Activated B cell treated with CpG ODN at 0.5 μM for 24 hours (primary cell): Measurements from ENCODE around the gene AUTS2. TPM values are rescaled to one million over a fixed set of nuclear protein-coding genes. Genes with fewer than 3 reads are reported as not detected.

Experiments used
- ATAC-seq: fragments of 200-7000 bp; cut with Tn5 transposase; one replicate; pipeline ENCODE4 v1.10.0; 2021; ENCODE audit warnings: low read depth, mild to moderate bottlenecking, moderate library complexity
- CTCF ChIA-PET: fragments of 350-600 bp; sonication (Branson Sonifier 250); formaldehyde crosslinking; loops from one replicate; lab custom pipeline; 2021; ENCODE audit warnings: antibody characterized with exemption; lab: Charles Lee
- POLR2A ChIA-PET: fragments of 350-600 bp; sonication (Branson Sonifier 250); formaldehyde crosslinking; loops from one replicate; lab custom pipeline; 2021; ENCODE audit warnings: antibody characterized with exemption; lab: Charles Lee
- DNase-seq: peaks from one replicate; pipeline ENCODE4 v3.0.0; 2022
- H3K27ac Mint-ChIP-seq: one replicate; pipeline ENCODE4 v1.8.0; 2020; ENCODE audit warnings: mixed read lengths
- H3K27me3 Mint-ChIP-seq: one replicate; pipeline ENCODE4 v1.8.0; 2021; ENCODE audit warnings: mixed read lengths
- H3K36me3 Mint-ChIP-seq: one replicate; pipeline ENCODE4 v1.8.0; 2021; ENCODE audit warnings: low read depth, mixed read lengths
- H3K4me1 Mint-ChIP-seq: one replicate; pipeline ENCODE4 v1.8.0; 2021; ENCODE audit warnings: mixed read lengths
- H3K4me3 Mint-ChIP-seq: one replicate; pipeline ENCODE4 v1.8.0; 2020; ENCODE audit warnings: mild to moderate bottlenecking, mixed read lengths
- H3K9me3 Mint-ChIP-seq: one replicate; pipeline ENCODE4 v1.8.0; 2020; ENCODE audit warnings: mixed read lengths
- CTCF ChIP-seq: fragments of 200-600 bp; IDR thresholded peaks from one replicate; pipeline ENCODE4 v1.8.0; 2022; ENCODE audit warnings: antibody characterized with exemption, mild to moderate bottlenecking
- intact Hi-C: fragments of 100-400 bp; cut with micrococcal nuclease; formaldehyde crosslinking; loops from one replicate; pipeline ENCODE4 v1.15.1; 2024
- total RNA-seq: library from RNA; stranded (reverse); gene quantifications from 2 replicates; pipeline ENCODE4 v1.2.3, GENCODE V29; 2022

AUTS2 gene
- total RNA-seq, 1 donor from 2014 or later: 15.9 TPM

- no peaks in the 10 kb centered on the region for H3K27me3 Mint-ChIP-seq
- DNase-seq (no peak), ATAC-seq (no peak)
- H3K36me3 Mint-ChIP-seq: no peaks in the 10 kb centered on the region
- ChIA-PET POLR2A (no interaction called here), CTCF (no interaction called here)
- H3K4me3 Mint-ChIP-seq: no peak overlapping the region
- H3K9me3 Mint-ChIP-seq: no peaks in the 10 kb centered on the region
- TF ChIP-seq CTCF: no peak
- intact Hi-C loops: no loop called here
- peaks cover under 1% of the 10 kb centered on the region for H3K4me1 Mint-ChIP-seq
- H3K27ac Mint-ChIP-seq: no peak overlapping the region
Observed at GRCh38 chr7:69624435-69625230, 26.4 kb downstream of the AUTS2 start.

- POLR2A ChIA-PET: no interaction called here
- Mint-ChIP-seq H3K36me3 (no peaks in the 10 kb centered on the region), H3K9me3 (no peaks in the 10 kb centered on the region), H3K27me3 (no peaks in the 10 kb centered on the region), H3K27ac (no peak overlapping the region), H3K4me1 (no peaks in the 10 kb centered on the region), H3K4me3 (no peak overlapping the region)
- no peak for TF ChIP-seq CTCF
- DNase-seq (no peak), ATAC-seq (no peak)
- CTCF ChIA-PET: no interaction called here
- intact Hi-C loops: no loop called here
Observed at GRCh38 chr7:69625238-69625637, 27.0 kb downstream of the AUTS2 start.

GRCh38 chr7:69625798-69626197 is 27.5 kb downstream of the AUTS2 start:
- POLR2A ChIA-PET: no interaction called here
- H3K4me3 Mint-ChIP-seq: no peak overlapping the region
- no peak for TF ChIP-seq CTCF
- H3K9me3 Mint-ChIP-seq: no peaks in the 10 kb centered on the region
- CTCF ChIA-PET: no interaction called here
- H3K27me3 Mint-ChIP-seq: no peaks in the 10 kb centered on the region
- H3K36me3 Mint-ChIP-seq: no peaks in the 10 kb centered on the region
- peaks cover under 1% of the 10 kb centered on the region for H3K4me1 Mint-ChIP-seq
- intact Hi-C loops: no loop called here
- DNase-seq: no peak
- ATAC-seq: no peak
- no peak overlapping the region for H3K27ac Mint-ChIP-seq

GRCh38 chr7:69630292-69630691 is 32.0 kb downstream of the AUTS2 start:
- DNase-seq: no peak
- H3K4me1 Mint-ChIP-seq: peaks cover 4% of the 10 kb centered on the region
- H3K4me3 Mint-ChIP-seq: no peak overlapping the region
- intact Hi-C loops: no loop called here
- H3K27ac Mint-ChIP-seq: no peak overlapping the region
- no peak for ATAC-seq
- no peak for TF ChIP-seq CTCF
- ChIA-PET CTCF (no interaction called here), POLR2A (no interaction called here)
- H3K27me3 Mint-ChIP-seq: no peaks in the 10 kb centered on the region
- no peaks in the 10 kb centered on the region for H3K9me3 Mint-ChIP-seq
- H3K36me3 Mint-ChIP-seq: no peaks in the 10 kb centered on the region

- TF ChIP-seq CTCF: no peak
- Mint-ChIP-seq H3K9me3 (no peaks in the 10 kb centered on the region), H3K27me3 (no peaks in the 10 kb centered on the region), H3K4me1 (peaks cover 4% of the 10 kb centered on the region), H3K4me3 (no peak overlapping the region), H3K27ac (no peak overlapping the region), H3K36me3 (no peaks in the 10 kb centered on the region)
- POLR2A ChIA-PET: no interaction called here
- intact Hi-C loops: no loop called here
- CTCF ChIA-PET: no interaction called here
- DNase-seq (no peak), ATAC-seq (no peak)
Observed at GRCh38 chr7:69631131-69631530, 32.9 kb downstream of the AUTS2 start.
